Endodermal cell (in vitro differentiated cells): ENCODE results near the gene LRTM2. TPM values are rescaled to one million over a fixed set of nuclear protein-coding genes. Genes with fewer than 3 reads are reported as not detected.

Experiments used
- DNase-seq: peaks from one replicate; pipeline ENCODE4 v3.0.0-alpha.2; 2017
- H3K27ac ChIP-seq: 2 replicates; pipeline ENCODE4 v1.5.1; 2013; ENCODE audit warnings: mild to moderate bottlenecking, low read depth, low read length, moderate library complexity
- H3K27me3 ChIP-seq: 2 replicates; pipeline ENCODE4 v1.6.1; 2013; ENCODE audit warnings: mild to moderate bottlenecking, low read length, moderate library complexity; ENCODE audit not compliant: insufficient read depth, control insufficient read depth, poor library complexity, severe bottlenecking
- H3K36me3 ChIP-seq: 2 replicates; pipeline ENCODE4 v1.7.0; 2013; ENCODE audit warnings: mild to moderate bottlenecking, low read length, moderate library complexity; ENCODE audit not compliant: control insufficient read depth, insufficient read depth
- H3K4me1 ChIP-seq: one replicate; pipeline ENCODE4 v1.7.0; 2013; ENCODE audit warnings: low read length; ENCODE audit not compliant: control insufficient read depth, insufficient read depth
- H3K4me3 ChIP-seq: 2 replicates; pipeline ENCODE4 v1.5.1; 2013; ENCODE audit warnings: mild to moderate bottlenecking, low read length, moderate library complexity
- H3K9ac ChIP-seq: 2 replicates; pipeline ENCODE4 v1.6.1; 2013; ENCODE audit warnings: mild to moderate bottlenecking, low read length, moderate library complexity; ENCODE audit not compliant: poor library complexity, severe bottlenecking; ENCODE audit errors: extremely low read depth
- H3K9me3 ChIP-seq: 2 replicates; pipeline ENCODE4 v1.6.1; 2013; ENCODE audit warnings: mild to moderate bottlenecking, low read length, moderate library complexity; ENCODE audit not compliant: control insufficient read depth
- H3K27ac Mint-ChIP-seq: 2 replicates; pipeline ENCODE4 v1.8.0; 2020; ENCODE audit warnings: mixed read lengths
- H3K27me3 Mint-ChIP-seq: 2 replicates; pipeline ENCODE4 v1.8.0; 2021; ENCODE audit warnings: mild to moderate bottlenecking, mixed read lengths; ENCODE audit not compliant: insufficient read depth
- H3K36me3 Mint-ChIP-seq: 2 replicates; pipeline ENCODE4 v1.8.0; 2020; ENCODE audit warnings: low read depth, mixed read lengths
- H3K4me1 Mint-ChIP-seq: 2 replicates; pipeline ENCODE4 v1.8.0; 2020; ENCODE audit warnings: mixed read lengths
- H3K4me3 Mint-ChIP-seq: 2 replicates; pipeline ENCODE4 v1.8.0; 2020; ENCODE audit warnings: mild to moderate bottlenecking, moderate library complexity, mixed read lengths
- H3K9me3 Mint-ChIP-seq: 2 replicates; pipeline ENCODE4 v1.8.0; 2020; ENCODE audit warnings: mild to moderate bottlenecking, mixed read lengths
- WGBS, 2 experiments: methylation state at CpG; one replicate each; pipeline versions ENCODE4 v1.1.5 to v1.1.7; 2013; ENCODE audit warnings: missing lambda C conversion rate in 2 of 2, mixed read lengths in 1 of 2; ENCODE audit not compliant: insufficient coverage in 1 of 2, insufficient read length in 1 of 2; 5-methylcytosine and 5-hydroxymethylcytosine counted together
- total RNA-seq, 2 donors: library from RNA; stranded (reverse); fragmentation: NEBNext Ultra II Directional in 1 of 2; extraction: Animal tissue kit (Norgen Biotek cat#: 25700) in 1 of 2; gene quantifications; 2 replicates in 1 of 2; 3 replicates in 1 of 2; pipeline ENCODE4 v1.2.1, GENCODE V29; 2021
- TF ChIP-seq, protein P1 (sequence below): fragments of 200-600 bp; sonication (generic); conservative IDR thresholded peaks from 2 replicates; pipeline ENCODE4 v1.5.0; 2021; ENCODE audit warnings: antibody characterized with exemption, mild to moderate bottlenecking

LRTM2 gene
- total RNA-seq, 2 donors from 2014 or later: 0.40 TPM

- WGBS, 2 experiments: 67 to 75% methylated on average over 3 of the region's 3 CpGs
- Histone ChIP-seq H3K4me3 (no peak overlapping the region), H3K9me3 (no peaks in the 10 kb centered on the region), H3K27me3 (peaks cover 20% of the 10 kb centered on the region), H3K4me1 (no peaks in the 10 kb centered on the region), H3K27ac (no peak overlapping the region), H3K9ac (no peak overlapping the region), H3K36me3 (no peaks in the 10 kb centered on the region)
- no peak overlapping the region for H3K4me3 Mint-ChIP-seq
- H3K4me1 Mint-ChIP-seq: peaks cover 12% of the 10 kb centered on the region
- no peak for DNase-seq
- TF ChIP-seq, protein P1, sequence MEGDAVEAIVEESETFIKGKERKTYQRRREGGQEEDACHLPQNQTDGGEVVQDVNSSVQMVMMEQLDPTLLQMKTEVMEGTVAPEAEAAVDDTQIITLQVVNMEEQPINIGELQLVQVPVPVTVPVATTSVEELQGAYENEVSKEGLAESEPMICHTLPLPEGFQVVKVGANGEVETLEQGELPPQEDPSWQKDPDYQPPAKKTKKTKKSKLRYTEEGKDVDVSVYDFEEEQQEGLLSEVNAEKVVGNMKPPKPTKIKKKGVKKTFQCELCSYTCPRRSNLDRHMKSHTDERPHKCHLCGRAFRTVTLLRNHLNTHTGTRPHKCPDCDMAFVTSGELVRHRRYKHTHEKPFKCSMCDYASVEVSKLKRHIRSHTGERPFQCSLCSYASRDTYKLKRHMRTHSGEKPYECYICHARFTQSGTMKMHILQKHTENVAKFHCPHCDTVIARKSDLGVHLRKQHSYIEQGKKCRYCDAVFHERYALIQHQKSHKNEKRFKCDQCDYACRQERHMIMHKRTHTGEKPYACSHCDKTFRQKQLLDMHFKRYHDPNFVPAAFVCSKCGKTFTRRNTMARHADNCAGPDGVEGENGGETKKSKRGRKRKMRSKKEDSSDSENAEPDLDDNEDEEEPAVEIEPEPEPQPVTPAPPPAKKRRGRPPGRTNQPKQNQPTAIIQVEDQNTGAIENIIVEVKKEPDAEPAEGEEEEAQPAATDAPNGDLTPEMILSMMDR: no peak
- H3K9me3 Mint-ChIP-seq: no peaks in the 10 kb centered on the region
- H3K36me3 Mint-ChIP-seq: no peaks in the 10 kb centered on the region
- no peak overlapping the region for H3K27ac Mint-ChIP-seq
- peaks cover 35% of the 10 kb centered on the region for H3K27me3 Mint-ChIP-seq
Observed at GRCh38 chr12:1830401-1830845, 10.1 kb downstream of the LRTM2 start.

DNA sequence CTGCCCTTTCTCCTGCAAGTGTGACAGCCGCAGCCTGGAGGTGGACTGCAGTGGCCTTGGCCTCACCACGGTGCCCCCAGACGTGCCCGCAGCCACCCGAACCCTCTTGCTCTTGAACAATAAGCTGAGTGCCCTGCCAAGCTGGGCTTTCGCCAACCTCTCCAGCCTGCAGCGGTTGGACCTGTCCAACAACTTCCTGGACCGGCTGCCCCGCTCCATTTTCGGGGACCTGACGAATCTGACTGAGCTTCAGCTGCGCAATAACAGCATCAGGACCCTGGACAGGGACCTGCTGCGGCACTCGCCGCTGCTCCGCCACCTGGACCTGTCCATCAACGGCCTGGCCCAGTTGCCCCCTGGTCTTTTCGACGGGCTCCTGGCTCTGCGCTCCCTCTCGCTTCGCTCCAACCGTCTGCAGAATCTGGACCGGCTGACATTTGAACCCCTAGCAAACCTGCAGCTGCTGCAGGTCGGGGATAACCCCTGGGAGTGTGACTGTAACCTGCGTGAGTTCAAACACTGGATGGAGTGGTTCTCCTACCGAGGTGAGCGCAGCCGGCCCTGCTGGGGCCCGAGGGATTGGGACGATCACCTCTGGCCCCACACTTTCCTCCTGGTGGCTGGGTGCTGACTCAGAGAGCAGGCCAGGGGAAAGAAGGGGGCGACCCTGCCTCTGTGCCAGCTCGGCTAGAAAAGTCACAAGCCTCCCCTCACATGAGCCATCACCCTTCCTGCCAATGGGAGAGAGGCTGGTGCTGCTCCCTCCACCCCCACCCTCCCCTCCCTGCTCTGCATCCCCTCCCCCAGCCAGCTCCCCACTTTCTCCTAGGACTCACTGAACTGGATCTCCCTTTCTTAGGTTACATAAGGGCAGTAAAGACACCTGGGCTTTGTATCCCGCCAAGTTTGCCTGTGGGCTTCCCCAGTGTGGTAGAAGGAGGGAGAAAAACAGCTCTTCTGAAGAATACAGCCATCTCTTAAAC, 10.9 kb downstream of the LRTM2 start:
- Histone ChIP-seq H3K36me3 (no peaks in the 10 kb centered on the region), H3K27me3 (peaks cover 20% of the 10 kb centered on the region), H3K27ac (no peak overlapping the region), H3K9ac (no peak overlapping the region), H3K4me1 (no peaks in the 10 kb centered on the region), H3K4me3 (no peak overlapping the region), H3K9me3 (no peaks in the 10 kb centered on the region)
- no peaks in the 10 kb centered on the region for H3K36me3 Mint-ChIP-seq
- DNase-seq: peak; percentile 97
- H3K27ac Mint-ChIP-seq: no peak overlapping the region
- TF ChIP-seq, protein P1: no peak
- 14 to 31% methylated on average over 10 to 33 of the region's 34 CpGs for WGBS, 2 experiments
- peaks cover 35% of the 10 kb centered on the region for H3K27me3 Mint-ChIP-seq
- no peaks in the 10 kb centered on the region for H3K9me3 Mint-ChIP-seq
- no peak overlapping the region for H3K4me3 Mint-ChIP-seq
- H3K4me1 Mint-ChIP-seq: peaks cover 12% of the 10 kb centered on the region

DNA sequence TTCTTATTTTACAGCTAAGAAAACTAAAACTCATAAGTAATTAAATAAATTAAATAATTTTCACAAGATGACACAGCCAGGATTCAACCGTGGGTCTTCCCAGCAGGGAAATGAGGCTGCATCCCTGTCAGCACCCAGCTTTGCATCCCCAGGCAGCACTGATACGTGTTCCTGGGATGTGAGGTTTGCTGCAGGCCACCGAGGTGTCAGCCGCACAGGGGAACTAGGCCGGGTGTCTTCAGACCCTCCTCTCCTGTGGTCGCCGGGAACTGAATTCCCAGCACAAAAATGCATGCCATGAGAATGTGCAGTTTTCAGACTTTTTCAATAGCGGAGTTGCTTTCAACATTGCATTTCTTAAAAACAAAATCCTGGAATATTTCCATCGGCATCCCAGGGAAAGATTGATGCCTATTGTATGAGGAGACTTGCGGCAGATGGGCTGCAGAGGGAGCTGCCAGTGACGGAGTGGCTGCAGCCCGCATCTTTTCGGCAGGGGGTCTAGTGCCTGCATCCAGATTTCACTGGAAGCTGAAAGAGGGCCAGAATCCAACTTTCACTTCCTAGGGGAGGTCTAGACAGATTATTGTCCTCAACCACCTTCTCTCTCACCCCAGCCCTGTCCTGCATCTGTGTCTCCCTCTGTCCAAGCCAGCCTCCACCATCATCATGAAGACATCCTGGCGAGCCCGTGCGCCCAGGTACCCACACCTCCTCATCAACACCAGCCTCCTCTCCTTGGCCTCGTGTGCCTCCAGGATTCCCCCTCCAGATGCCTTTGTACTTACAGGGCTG, 12.6 kb downstream of the LRTM2 start:
- 87 to 88% methylated on average over 15 to 17 of the region's 17 CpGs for WGBS, 2 experiments
- Mint-ChIP-seq H3K4me1 (peaks cover 12% of the 10 kb centered on the region), H3K36me3 (no peaks in the 10 kb centered on the region), H3K4me3 (no peak overlapping the region), H3K9me3 (no peaks in the 10 kb centered on the region), H3K27me3 (peaks cover 35% of the 10 kb centered on the region), H3K27ac (no peak overlapping the region)
- Histone ChIP-seq H3K4me3 (no peak overlapping the region), H3K27me3 (peaks cover 20% of the 10 kb centered on the region), H3K27ac (no peak overlapping the region), H3K36me3 (no peaks in the 10 kb centered on the region), H3K4me1 (no peaks in the 10 kb centered on the region), H3K9ac (no peak overlapping the region), H3K9me3 (no peaks in the 10 kb centered on the region)
- TF ChIP-seq, protein P1: peak; percentile 46
- no peak for DNase-seq
